Gastrocnemius medialis (tissue), 4 donors: ENCODE data around the gene CD248. TPM values are rescaled to one million over a fixed set of nuclear protein-coding genes. Genes with fewer than 3 reads are reported as not detected.

Experiments used
- ATAC-seq, 2 donors: fragments of 150-250 bp; one replicate each; pipeline ENCODE4 v1.9.1; 2016
- DNase-seq, 2 donors: peaks; one replicate each; pipeline ENCODE4 v3.0.0-alpha.2; 2019
- H3K27ac ChIP-seq, 4 donors: fragments of 200-600 bp; sonication (generic); 1 replicate in 1 of 4; 2 replicates in 3 of 4; pipeline ENCODE4 v1.5.1; 2016 to 2018; ENCODE audit warnings: mild to moderate bottlenecking in 2 of 4, moderate library complexity in 1 of 4
- H3K27me3 ChIP-seq, 3 donors: fragments of 200-600 bp; sonication (generic) in 2 of 3; 1 replicate in 1 of 3; 2 replicates in 2 of 3; pipeline versions ENCODE4 v1.5.1 to v1.6.0; 2016 to 2019; ENCODE audit warnings: mild to moderate bottlenecking in 1 of 3, moderate library complexity in 1 of 3
- H3K36me3 ChIP-seq, 2 donors: fragments of 200-600 bp; sonication (generic) in 1 of 2; one replicate each; pipeline ENCODE4 v1.5.1; 2017 to 2018
- H3K4me1 ChIP-seq, 2 donors: fragments of 200-600 bp; sonication (generic) in 1 of 2; one replicate each; pipeline ENCODE4 v1.5.1; 2016 to 2017; ENCODE audit warnings: mild to moderate bottlenecking in 2 of 2
- H3K4me3 ChIP-seq, 4 donors: fragments of 200-600 bp; sonication (generic) in 3 of 4; 1 replicate in 1 of 4; 2 replicates in 3 of 4; pipeline ENCODE4 v1.5.1; 2016 to 2019; ENCODE audit warnings: mild to moderate bottlenecking in 2 of 4
- H3K9me3 ChIP-seq, 3 donors: fragments of 200-600 bp; sonication (generic) in 2 of 3; 1 replicate in 1 of 3; 2 replicates in 2 of 3; pipeline ENCODE4 v1.5.1; 2016 to 2019
- POLR2A ChIP-seq, 2 donors: fragments of 450-650 bp; IDR thresholded peaks; one replicate each; pipeline ENCODE4 v1.6.1; 2017; ENCODE audit warnings: antibody characterized with exemption in 2 of 2, mild to moderate bottlenecking in 2 of 2, moderate library complexity in 2 of 2
- in situ Hi-C, 4 donors: fragments of 200-750 bp; cut with MboI; loops; one replicate each; pipeline versions ENCODE4 v1.15.0 to v1.8.0; 2017; ENCODE audit warnings: low sequenced_read_pairs in 4 of 4
- intact Hi-C: fragments of 100-400 bp; cut with DNase I; formaldehyde crosslinking; loops from one replicate; pipeline ENCODE4 v1.15.1; 2023; ENCODE audit warnings: low total_unique reads
- total RNA-seq, 4 donors: library from RNA; depleted of rRNA; stranded (reverse); fragments of >200 nt; gene quantifications; one replicate each; pipeline versions ENCODE4 v1.1.0 to v1.2.3, GENCODE V29; 2016
- TF ChIP-seq, protein P1 (sequence below), 5 experiments: fragments of 450-650 bp in 3 of 5; fragments of 200-600 bp in 2 of 5; sonication (generic) in 2 of 5; IDR thresholded peaks in 4 of 5; conservative IDR thresholded peaks in 1 of 5; 1 replicate in 4 of 5; 2 replicates in 1 of 5; pipeline ENCODE4 v1.5.1; 2016 to 2019; ENCODE audit warnings: antibody characterized with exemption in 5 of 5, mild to moderate bottlenecking in 3 of 5, moderate library complexity in 3 of 5

CD248 gene
- total RNA-seq, 4 donors from 2014 or later: 0.46 to 4.6 (median 2.8) TPM

DNA sequence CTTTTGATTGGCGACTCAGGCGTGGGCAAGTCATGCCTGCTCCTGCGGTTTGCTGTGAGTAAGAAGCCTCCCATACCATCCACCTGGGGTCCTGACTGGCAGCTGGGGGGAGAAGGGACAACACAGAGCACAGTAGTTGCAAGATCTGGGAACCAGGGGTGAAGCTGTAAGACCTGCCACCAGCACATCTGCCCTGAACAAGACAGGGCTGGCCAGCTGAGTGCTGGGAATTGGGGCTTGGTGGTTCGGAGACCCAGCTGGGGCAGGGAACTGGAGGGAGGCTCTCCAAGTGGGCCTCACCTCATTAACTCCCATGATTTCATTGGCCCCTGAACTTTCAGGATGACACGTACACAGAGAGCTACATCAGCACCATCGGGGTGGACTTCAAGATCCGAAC is 45.0 kb downstream of the CD248 start:
- Histone ChIP-seq H3K9me3 (no peaks in the 10 kb centered on the region), H3K36me3 (peaks cover 0 to 49% of the 10 kb centered on the region in 2 donors), H3K4me1 (peaks cover 18 to 22% of the 10 kb centered on the region in 2 donors), H3K4me3 (no peak overlapping the region), H3K27me3 (no peaks in the 10 kb centered on the region), H3K27ac (no peak overlapping the region)
- intact Hi-C loops: no loop called here
- DNase-seq (no peak), ATAC-seq (no peak)
- no peak for TF ChIP-seq POLR2A (IDR thresholded peaks at IDR 0.05)
- in situ Hi-C loops: no loop called here

DNA sequence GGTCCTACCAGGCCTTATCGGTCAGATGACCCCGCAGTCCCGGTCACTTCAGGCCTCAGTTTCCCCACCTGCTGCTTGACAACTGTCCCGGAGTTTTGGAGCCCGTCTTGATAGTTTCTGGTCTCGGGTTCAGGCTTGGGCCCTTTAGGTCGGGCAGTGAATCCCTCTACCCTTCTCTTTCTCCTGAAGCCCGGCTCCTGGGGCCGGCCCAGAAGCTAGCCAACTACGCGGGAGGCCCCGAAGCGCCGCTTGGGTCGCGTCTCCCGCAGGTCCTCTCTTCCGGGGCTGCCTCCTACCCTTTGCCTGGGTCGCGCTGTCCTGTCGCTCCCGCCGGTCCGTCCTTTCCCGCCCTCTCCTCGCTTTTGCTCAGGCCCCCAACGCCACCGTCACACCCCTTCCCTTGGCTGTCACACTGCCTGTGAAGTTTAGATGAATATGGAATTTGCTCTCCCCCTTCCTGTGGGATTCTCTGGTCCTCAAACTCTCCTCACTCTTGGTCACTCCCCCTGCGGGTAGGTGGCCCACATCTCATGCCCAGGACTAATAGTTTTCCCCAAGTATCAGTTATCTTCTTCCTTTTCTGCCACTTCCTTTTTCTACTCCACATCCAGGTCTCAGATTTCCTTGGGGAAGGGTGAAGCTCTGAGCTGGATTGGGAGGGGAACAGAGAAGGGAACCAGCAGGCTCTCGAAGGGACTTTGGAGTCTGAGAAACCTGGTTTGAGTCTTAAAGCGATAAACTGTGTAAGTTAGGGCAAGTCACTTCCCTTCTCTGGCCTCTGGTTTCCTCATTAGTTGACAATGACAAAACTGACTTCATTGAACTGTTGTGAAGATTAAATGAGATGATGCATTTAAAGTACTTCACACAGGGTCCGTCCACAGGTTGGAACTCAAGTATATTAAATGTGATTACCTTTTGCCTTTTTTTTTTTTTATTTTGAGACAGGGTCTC is 47.6 kb downstream of the CD248 start:
- H3K4me1 ChIP-seq: peaks cover 19 to 27% of the 10 kb centered on the region in 2 donors
- no peak for TF ChIP-seq POLR2A (IDR thresholded peaks at IDR 0.05)
- TF ChIP-seq, protein P1, sequence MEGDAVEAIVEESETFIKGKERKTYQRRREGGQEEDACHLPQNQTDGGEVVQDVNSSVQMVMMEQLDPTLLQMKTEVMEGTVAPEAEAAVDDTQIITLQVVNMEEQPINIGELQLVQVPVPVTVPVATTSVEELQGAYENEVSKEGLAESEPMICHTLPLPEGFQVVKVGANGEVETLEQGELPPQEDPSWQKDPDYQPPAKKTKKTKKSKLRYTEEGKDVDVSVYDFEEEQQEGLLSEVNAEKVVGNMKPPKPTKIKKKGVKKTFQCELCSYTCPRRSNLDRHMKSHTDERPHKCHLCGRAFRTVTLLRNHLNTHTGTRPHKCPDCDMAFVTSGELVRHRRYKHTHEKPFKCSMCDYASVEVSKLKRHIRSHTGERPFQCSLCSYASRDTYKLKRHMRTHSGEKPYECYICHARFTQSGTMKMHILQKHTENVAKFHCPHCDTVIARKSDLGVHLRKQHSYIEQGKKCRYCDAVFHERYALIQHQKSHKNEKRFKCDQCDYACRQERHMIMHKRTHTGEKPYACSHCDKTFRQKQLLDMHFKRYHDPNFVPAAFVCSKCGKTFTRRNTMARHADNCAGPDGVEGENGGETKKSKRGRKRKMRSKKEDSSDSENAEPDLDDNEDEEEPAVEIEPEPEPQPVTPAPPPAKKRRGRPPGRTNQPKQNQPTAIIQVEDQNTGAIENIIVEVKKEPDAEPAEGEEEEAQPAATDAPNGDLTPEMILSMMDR (IDR thresholded peaks at IDR 0.05 in 4 of 5, conservative IDR thresholded peaks at IDR 0.05 in 1 of 5): no peak
- no peaks in the 10 kb centered on the region for H3K27me3 ChIP-seq
- ATAC-seq (peak in 1 of 2 donors; percentile 1), DNase-seq (no peak)
- intact Hi-C loops: loop anchor here (1.0 to 5.0 kb wide), 4 partner anchors 20 to 411 kb away; partner anchors contain the start of genes CFL1, RIN1, SF3B2 and YIF1A
- peaks cover 0 to 28% of the 10 kb centered on the region in 2 donors for H3K36me3 ChIP-seq
- in situ Hi-C loops: no loop called here
- peak overlapping the region; percentile 79 to 99 (median 86) for H3K4me3 ChIP-seq
- no peaks in the 10 kb centered on the region for H3K9me3 ChIP-seq
- H3K27ac ChIP-seq: peak overlapping the region; percentile 92 to 99 (median 96)

DNA sequence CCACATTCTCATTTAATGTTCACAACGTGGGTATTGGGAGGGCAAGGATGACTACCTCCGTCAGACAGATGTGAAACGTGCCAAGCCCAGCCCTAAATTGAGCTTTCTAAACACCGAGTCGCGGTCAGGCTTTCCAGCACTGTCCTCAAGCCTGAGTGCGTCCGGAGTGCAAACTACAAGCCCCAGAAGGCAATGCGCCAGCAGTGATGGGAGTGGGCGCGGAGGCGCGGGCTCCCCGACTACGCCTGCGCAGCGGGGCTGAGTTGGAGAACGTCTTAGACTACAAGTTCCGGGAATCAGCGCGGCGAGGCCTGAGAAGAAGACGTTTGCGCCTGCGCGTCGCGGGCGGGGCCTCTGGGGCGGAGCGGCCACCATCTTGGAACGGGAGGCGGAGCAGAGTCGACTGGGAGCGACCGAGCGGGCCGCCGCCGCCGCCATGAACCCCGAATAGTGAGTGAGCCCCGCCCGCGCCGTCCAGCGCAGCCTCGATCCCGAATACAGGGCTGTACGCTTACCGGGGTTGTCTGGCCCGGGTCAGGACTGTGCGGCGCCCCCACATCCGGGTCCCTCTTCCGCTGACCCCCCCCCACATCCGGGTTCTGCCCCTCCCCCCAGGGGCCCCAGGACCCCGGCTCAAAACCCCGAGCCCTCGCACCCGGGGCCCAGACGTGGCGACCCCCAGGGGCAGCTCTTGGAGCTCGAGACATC is 48.4 kb downstream of the CD248 start, which contains the start of gene RAB1B:
RAB1B (plus strand) TSS at position 396 of the 708 bp plus-strand sequence; CDS start at position 437, 41 bp downstream.
- Histone ChIP-seq H3K27me3 (no peaks in the 10 kb centered on the region), H3K4me1 (peaks cover 19 to 27% of the 10 kb centered on the region in 2 donors), H3K36me3 (peaks cover 0 to 23% of the 10 kb centered on the region in 2 donors), H3K4me3 (peak within 1 kb of the TSS; percentile 79 to 99 (median 86)), H3K27ac (peak within 1 kb of the TSS; percentile 92 to 99 (median 96)), H3K9me3 (no peaks in the 10 kb centered on the region)
- in situ Hi-C loops: no loop called here
- peak; percentile 84 for ATAC-seq
- TF ChIP-seq POLR2A (IDR thresholded peaks at IDR 0.05): peak; percentile 67 to 74
- TF ChIP-seq, protein P1 (IDR thresholded peaks at IDR 0.05 in 4 of 5, conservative IDR thresholded peaks at IDR 0.05 in 1 of 5): no peak
- peak; percentile 100 for DNase-seq
- intact Hi-C loops: loop anchor here (1.0 to 5.0 kb wide), 4 partner anchors 21 to 410 kb away; partner anchors contain the start of genes CFL1, RIN1, SF3B2 and YIF1A

DNA sequence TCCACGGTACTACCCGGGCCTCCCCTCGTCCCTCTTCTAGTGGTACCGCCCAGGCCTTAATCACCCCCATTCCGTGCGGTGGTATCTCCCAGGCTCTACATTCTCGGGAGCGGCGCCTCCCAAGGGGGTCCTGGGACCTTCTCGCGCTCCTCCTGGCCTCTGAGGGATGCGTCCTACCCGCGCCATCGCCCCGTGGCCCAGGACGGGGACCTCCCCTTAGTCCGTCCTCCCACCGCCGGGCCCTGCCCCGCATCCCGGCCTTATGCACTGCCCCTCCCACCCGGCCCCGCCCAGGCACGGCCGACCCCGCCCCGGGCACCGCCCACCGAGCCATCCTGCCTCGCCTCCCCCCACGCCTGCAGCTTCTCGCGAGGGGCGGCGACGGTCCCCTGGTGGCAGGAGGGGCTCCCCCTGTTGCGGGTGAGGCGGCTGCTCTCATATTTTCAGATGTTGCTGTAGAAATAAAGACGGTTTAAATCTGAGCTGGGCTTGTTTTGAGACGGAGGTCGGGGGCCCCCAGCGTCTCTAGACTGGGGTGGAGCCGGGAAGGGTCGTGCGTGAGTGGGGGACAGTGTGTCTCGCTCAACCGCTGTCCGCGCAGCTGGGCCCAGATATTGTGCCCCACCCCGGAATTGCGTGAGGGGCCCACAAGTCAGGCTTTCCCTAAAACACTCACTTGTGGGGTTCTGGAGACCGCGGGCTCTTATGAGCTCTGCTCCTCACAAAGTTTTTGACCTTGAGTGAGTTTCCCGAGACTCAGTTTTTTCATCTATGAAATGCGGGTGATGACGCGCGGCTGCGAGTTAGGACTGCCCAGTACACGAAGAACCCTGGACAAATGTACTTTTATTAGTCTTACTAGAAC is 49.2 kb downstream of the CD248 start:
- in situ Hi-C loops: no loop called here
- Histone ChIP-seq H3K27me3 (no peaks in the 10 kb centered on the region), H3K9me3 (no peaks in the 10 kb centered on the region), H3K36me3 (peaks cover 0 to 22% of the 10 kb centered on the region in 2 donors), H3K4me3 (peak overlapping the region; percentile 79 to 91 (median 81)), H3K4me1 (peaks cover 19 to 27% of the 10 kb centered on the region in 2 donors), H3K27ac (peak overlapping the region; percentile 92 to 99 (median 96))
- peak; percentile 76 to 80 for TF ChIP-seq POLR2A (IDR thresholded peaks at IDR 0.05)
- TF ChIP-seq, protein P1 (IDR thresholded peaks at IDR 0.05 in 4 of 5, conservative IDR thresholded peaks at IDR 0.05 in 1 of 5): peak; percentile 13 to 25 (median 20)
- DNase-seq (peak; percentile 80 to 83), ATAC-seq (peak; percentile 70 to 76)
- intact Hi-C loops: loop anchor here (1.0 to 5.0 kb wide), 5 partner anchors 22 to 409 kb away; partner anchors contain the start of genes C11orf68, CFL1, DRAP1 and RIN1
